Naive thymus-derived CD8-positive, alpha-beta T cell (primary cell): Measurements from ENCODE around the gene TEP1. TPM values are rescaled to one million over a fixed set of nuclear protein-coding genes. Genes with fewer than 3 reads are reported as not detected.
"Not testable (repeated sequence)": the region's sequence is repeated elsewhere in the genome, so short reads cannot be mapped to it uniquely, and the experiment has no call there.

Experiments
- ATAC-seq, 2 donors: fragments of 150-1000 bp; cut with Tn5 transposase in 1 of 2; sonication (Bioruptor Pico), chemical (Tn5 transposase) in 1 of 2; 1 replicate in 1 of 2; 2 replicates in 1 of 2; pipeline ENCODE4 v1.10.0; 2021; ENCODE audit warnings: mild to moderate bottlenecking in 2 of 2, moderate library complexity in 2 of 2
- POLR2A ChIA-PET: fragments of 350-600 bp; sonication (Branson Sonifier 250); formaldehyde crosslinking; loops from one replicate; lab custom pipeline; 2021; ENCODE audit warnings: antibody characterized with exemption; lab: Charles Lee
- DNase-seq, 10 donors: peaks; one replicate each; pipeline versions ENCODE4 v3.0.0 to v3.0.0-alpha.2; 2020 to 2022
- H3K27ac Mint-ChIP-seq, 10 donors: one replicate each; pipeline ENCODE4 v1.8.0; 2020 to 2022; ENCODE audit warnings: mild to moderate bottlenecking in 10 of 10, mixed read lengths in 10 of 10, moderate library complexity in 4 of 10, inconsistent platforms in 1 of 10
- H3K27me3 Mint-ChIP-seq, 5 donors: one replicate each; pipeline ENCODE4 v1.8.0; 2021 to 2022; ENCODE audit warnings: mixed read lengths in 5 of 5
- H3K36me3 Mint-ChIP-seq, 3 donors: one replicate each; pipeline ENCODE4 v1.8.0; 2020 to 2022; ENCODE audit warnings: mixed read lengths in 3 of 3, mild to moderate bottlenecking in 2 of 3, inconsistent platforms in 1 of 3
- H3K4me1 Mint-ChIP-seq, 4 donors: one replicate each; pipeline ENCODE4 v1.8.0; 2021 to 2022; ENCODE audit warnings: mixed read lengths in 4 of 4
- H3K4me3 Mint-ChIP-seq, 10 donors: one replicate each; pipeline ENCODE4 v1.8.0; 2020 to 2022; ENCODE audit warnings: mild to moderate bottlenecking in 10 of 10, mixed read lengths in 10 of 10, moderate library complexity in 6 of 10, inconsistent platforms in 1 of 10
- H3K9me3 Mint-ChIP-seq, 9 donors: one replicate each; pipeline ENCODE4 v1.8.0; 2020 to 2022; ENCODE audit warnings: mixed read lengths in 9 of 9, mild to moderate bottlenecking in 3 of 9, inconsistent platforms in 1 of 9, moderate library complexity in 1 of 9
- polyA plus RNA-seq, 3 donors: library from polyadenylated mRNA; unstranded; fragments of 300-500 nt; fragmentation: Illumina TruSeq; gene quantifications; one replicate each; pipeline ENCODE4 v1.2.3, GENCODE V29; 2021
- total RNA-seq, 8 experiments: library from RNA in 2 of 8; stranded (reverse) in 2 of 8; gene quantifications; one replicate each; pipeline ENCODE4 v1.2.3 and lab custom pipeline; 2021 to 2026

TEP1 gene
- total and polyA plus RNA-seq, 5 experiments from 2014 or later = 3.0 to 70.4 (median 4.9) TPM

DNA sequence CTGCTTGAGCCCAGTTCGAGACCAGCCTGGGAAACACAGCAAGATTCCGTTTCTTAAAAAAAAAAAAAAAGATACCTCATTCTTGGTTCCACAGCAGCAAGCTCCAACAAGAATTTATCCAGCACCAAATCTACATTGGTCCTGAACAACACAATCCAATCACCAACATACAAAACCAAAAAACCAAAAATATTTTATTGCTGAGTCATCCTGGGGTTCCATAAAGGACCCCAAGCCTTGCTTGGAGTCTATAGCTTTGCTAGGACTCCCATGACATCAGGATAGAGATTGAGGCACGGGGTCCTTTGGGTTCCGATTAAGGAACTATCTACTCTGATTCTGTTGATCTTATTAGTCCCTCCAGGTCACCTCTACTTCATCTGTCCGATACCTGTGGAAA, 33.6 kb upstream of the TEP1 start:
- Mint-ChIP-seq H3K4me3 (no peak overlapping the region), H3K9me3 (no peaks in the 10 kb centered on the region), H3K27ac (peak overlapping the region in 2 of 10 donors; percentile 15 to 56), H3K27me3 (no peaks in the 10 kb centered on the region), H3K4me1 (peaks cover 5 to 13% (median 10%) of the 10 kb centered on the region in 4 donors), H3K36me3 (peaks cover 4 to 30% (median 9%) of the 10 kb centered on the region in 3 donors)
- ATAC-seq = no peak
- DNase-seq = no peak
- POLR2A ChIA-PET = interaction anchor here (0.8 to 1.1 kb wide), 2 partner anchors 29 to 41 kb away, joined by 3 read pairs; no protein-coding TSS in a partner anchor

DNA sequence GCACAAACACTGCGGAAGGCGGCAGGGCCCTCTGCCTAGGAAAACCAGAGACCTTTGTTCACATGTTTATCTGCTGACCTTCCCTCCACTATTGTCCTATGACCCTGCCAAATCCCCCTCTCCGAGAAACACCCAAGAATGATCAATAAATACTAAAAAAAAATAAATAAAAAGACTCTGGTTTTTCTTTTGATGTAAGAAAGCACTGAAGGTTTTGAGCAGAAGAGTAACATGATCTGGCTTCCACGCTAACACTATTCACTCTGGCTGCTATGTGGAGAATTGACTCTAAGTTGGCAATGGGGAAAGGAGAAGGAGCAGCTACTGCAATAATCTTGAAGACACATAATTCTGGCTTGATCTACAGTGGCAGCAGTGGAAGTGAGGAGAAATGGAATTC, 30.3 kb upstream of the TEP1 start:
- H3K4me3 Mint-ChIP-seq, H3K27ac Mint-ChIP-seq, H3K27me3 Mint-ChIP-seq, POLR2A ChIA-PET, H3K9me3 Mint-ChIP-seq, DNase-seq, ATAC-seq: not testable (repeated sequence)
- Mint-ChIP-seq H3K4me1 (peaks cover 22 to 33% (median 31%) of the 10 kb centered on the region in 4 donors), H3K36me3 (peaks cover 0 to 14% (median 4%) of the 10 kb centered on the region in 3 donors)

DNA sequence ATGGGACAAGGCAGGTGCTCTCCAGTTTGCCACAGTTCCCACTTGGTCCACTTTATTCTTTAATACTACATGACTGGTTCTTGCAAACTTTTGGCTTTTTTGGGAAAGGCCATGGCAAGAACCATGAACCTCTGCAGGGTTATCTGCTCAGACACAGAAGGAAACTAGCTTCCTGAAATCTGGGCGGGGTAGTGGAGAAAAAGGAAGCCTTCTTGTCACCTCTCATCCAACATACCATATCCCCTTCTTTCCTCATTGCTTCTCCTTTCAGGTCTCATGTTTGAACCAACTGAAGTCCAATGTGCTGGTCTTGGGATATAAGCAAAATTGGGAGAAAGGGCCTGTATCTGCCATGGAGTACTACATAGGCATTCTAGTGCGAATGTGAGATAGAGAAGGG, 28.2 kb upstream of the TEP1 start:
- no peak for DNase-seq
- Mint-ChIP-seq H3K4me1 (peaks cover 22 to 44% (median 31%) of the 10 kb centered on the region in 4 donors), H3K36me3 (peaks cover 0 to under 1% (median 0%) of the 10 kb centered on the region in 3 donors), H3K27ac (peak overlapping the region; percentile 88 to 98 (median 94)), H3K27me3 (no peaks in the 10 kb centered on the region), H3K4me3 (peak overlapping the region in 8 of 10 donors; percentile 7 to 87 (median 76)), H3K9me3 (no peaks in the 10 kb centered on the region)
- no peak for ATAC-seq
- POLR2A ChIA-PET = interaction anchor here (1.7 to 3.1 kb wide), 6 partner anchors 12 to 28 kb away, joined by 4 to 24 read pairs (median 16); partner anchors contain the start of genes APEX1, OSGEP, PIP4P1 and PNP

DNA sequence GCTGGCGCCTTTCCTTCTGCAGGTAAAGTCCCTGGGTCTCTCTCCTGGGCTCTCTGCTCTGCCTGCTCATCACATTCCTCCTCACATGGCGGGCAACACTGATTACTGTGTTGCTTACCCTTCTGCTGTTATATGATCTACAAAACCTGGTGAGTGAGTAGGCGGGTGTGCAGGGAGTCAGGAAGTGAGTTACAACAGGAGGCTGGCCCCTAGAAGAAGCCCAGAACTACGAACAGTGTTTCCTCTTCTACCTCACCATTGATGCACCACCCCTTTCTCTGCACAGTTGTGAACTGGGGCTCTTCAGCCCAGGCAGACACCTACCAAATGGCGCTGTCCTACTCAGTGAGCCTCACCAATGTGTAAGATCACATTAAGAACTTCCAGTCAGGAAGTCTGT, 27.6 kb upstream of the TEP1 start:
- no peaks in the 10 kb centered on the region for H3K27me3 Mint-ChIP-seq
- H3K4me3 Mint-ChIP-seq = peak overlapping the region; percentile 70 to 87 (median 82)
- H3K27ac Mint-ChIP-seq = peak overlapping the region; percentile 88 to 98 (median 94)
- POLR2A ChIA-PET = interaction anchor here (1.1 to 3.1 kb wide), 6 partner anchors 12 to 28 kb away, joined by 3 to 24 read pairs (median 16); partner anchors contain the start of genes APEX1, OSGEP, PIP4P1 and PNP
- H3K4me1 Mint-ChIP-seq = peaks cover 22 to 44% (median 31%) of the 10 kb centered on the region in 4 donors
- no peaks in the 10 kb centered on the region for H3K36me3 Mint-ChIP-seq
- peak; percentile 96 to 98 for ATAC-seq
- no peaks in the 10 kb centered on the region for H3K9me3 Mint-ChIP-seq
- DNase-seq = peak in 9 of 10 donors; percentile 12 to 79 (median 47)

DNA sequence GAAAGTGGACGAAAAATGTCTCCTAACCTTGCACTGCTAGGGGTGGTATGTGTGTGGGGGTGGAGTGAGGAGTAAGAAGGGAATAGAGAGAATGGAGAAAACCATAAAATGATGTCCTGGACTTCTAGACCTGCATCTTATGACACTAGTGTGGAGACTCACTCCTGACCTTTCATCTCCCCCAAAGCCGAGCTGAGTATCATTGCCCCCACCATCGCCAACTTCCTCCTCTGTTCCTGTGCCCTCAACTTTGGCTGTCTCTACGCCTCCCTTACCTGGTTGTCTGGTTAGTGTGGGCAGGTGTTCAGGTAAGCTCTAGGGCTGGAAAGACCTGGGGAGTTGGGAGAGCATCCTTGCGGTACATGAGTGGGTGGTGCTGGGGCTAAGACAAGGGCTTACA, 27.2 kb upstream of the TEP1 start:
- Mint-ChIP-seq H3K4me3 (peak overlapping the region; percentile 70 to 87 (median 82)), H3K9me3 (no peaks in the 10 kb centered on the region), H3K36me3 (no peaks in the 10 kb centered on the region), H3K27me3 (no peaks in the 10 kb centered on the region), H3K4me1 (peaks cover 22 to 44% (median 31%) of the 10 kb centered on the region in 4 donors), H3K27ac (peak overlapping the region; percentile 88 to 98 (median 94))
- no peak for DNase-seq
- POLR2A ChIA-PET = interaction anchor here (0.7 to 3.1 kb wide), 6 partner anchors 11 to 29 kb away, joined by 3 to 24 read pairs (median 16); partner anchors contain the start of genes APEX1, OSGEP, PIP4P1 and PNP
- ATAC-seq = no peak

DNA sequence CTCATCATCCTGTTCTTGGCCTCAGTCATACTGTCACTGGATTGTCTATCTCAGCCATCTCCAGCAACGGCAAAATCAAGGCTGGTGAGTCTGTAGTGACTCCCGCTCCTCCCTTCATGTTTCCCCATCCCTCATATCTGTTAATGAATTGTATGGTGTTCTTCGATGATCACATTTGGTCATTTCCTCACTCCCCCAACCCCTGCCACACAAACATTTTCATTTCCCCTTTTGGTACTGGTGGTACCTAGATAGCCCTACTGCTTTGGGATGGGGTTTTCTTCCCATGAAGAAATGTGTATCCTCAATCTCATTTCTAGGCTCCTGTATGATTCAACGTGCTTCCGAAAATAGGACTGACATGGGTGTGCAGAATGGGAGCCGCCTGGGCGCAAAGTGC, 25.4 kb upstream of the TEP1 start:
- POLR2A ChIA-PET = no interaction called here
- H3K27me3 Mint-ChIP-seq = no peaks in the 10 kb centered on the region
- no peaks in the 10 kb centered on the region for H3K36me3 Mint-ChIP-seq
- no peaks in the 10 kb centered on the region for H3K9me3 Mint-ChIP-seq
- H3K4me3 Mint-ChIP-seq = no peak overlapping the region
- peak overlapping the region in 4 of 10 donors; percentile 5 to 73 (median 60) for H3K27ac Mint-ChIP-seq
- ATAC-seq (no peak), DNase-seq (no peak)
- peaks cover 22 to 44% (median 31%) of the 10 kb centered on the region in 4 donors for H3K4me1 Mint-ChIP-seq

DNA sequence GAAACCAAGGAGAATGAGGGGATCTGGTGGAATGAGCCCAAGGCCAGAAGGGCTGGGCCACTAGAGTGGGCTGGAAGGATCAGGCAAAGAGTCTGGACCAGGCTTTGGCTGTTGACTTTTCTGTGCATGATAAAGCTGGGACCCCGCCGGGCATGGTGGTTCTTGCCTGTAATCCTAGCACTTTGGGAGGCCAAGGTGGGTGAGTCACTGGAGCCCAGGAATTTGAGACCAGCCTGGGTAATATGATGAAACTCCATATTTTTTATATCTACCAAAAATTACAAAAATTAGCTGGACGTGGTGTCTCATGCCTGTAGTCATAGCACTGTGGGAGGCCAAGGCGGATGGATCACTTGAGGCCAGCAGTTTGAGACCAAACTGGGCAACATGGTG, 23.1 kb upstream of the TEP1 start:
- Mint-ChIP-seq H3K36me3 (no peaks in the 10 kb centered on the region), H3K9me3 (no peaks in the 10 kb centered on the region), H3K4me1 (peaks cover 15 to 36% (median 21%) of the 10 kb centered on the region in 4 donors), H3K27ac (peak overlapping the region in 2 of 10 donors; percentile 11 to 68), H3K27me3 (no peaks in the 10 kb centered on the region), H3K4me3 (no peak overlapping the region)
- POLR2A ChIA-PET = no interaction called here
- DNase-seq (no peak), ATAC-seq (no peak)

DNA sequence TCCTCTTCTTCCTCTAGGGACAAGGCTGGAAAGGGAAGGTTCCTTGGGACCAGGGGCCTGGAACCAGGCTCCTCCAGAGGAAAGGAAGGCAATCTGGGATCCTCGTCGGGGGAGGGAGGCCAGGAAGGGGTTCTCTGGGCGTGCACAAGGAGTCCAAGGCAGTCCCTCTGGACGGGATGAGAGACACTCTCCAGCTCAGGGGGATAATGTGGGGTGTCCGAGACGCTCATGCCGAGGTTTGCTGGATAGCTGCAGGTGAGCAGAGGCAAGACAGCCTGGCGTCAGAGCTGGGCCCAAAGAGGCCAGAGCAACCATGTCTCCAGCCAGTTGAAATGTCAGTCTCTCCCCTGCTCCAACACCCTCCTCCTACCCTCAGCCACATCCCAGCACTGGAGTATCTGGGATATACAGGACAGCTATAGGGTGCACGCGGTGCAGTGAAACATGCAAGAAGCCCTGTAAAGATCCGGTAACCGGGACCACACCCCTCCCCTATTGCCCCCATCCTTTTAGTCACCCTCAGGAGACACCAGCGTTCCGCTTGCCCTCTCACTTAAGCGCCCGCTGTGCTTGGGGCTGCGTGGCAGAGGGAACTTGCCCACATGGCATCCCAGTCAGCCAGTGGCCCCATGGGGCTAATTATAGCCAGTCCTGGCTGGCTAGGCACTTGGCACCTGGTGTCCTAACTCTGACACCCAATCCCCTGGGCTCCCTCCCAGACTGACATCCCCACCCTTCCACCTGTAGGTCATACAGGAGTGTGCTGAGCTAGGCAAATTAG, 22.5 kb upstream of the TEP1 start, which contains the start of gene KLHL33:
TSS of gene KLHL33 (minus strand) at position 585 of the 781 bp plus-strand sequence. CDS start at position 230, 355 bp downstream.
- no peak within 1 kb of the TSS for H3K4me3 Mint-ChIP-seq
- DNase-seq (no peak), ATAC-seq (no peak)
- POLR2A ChIA-PET = no interaction called here
- H3K9me3 Mint-ChIP-seq = no peaks in the 10 kb centered on the region
- no peaks in the 10 kb centered on the region for H3K36me3 Mint-ChIP-seq
- H3K4me1 Mint-ChIP-seq = peaks cover 11 to 30% (median 16%) of the 10 kb centered on the region in 4 donors
- peak within 1 kb of the TSS in 3 of 10 donors; percentile 11 to 68 (median 56) for H3K27ac Mint-ChIP-seq
- no peaks in the 10 kb centered on the region for H3K27me3 Mint-ChIP-seq

DNA sequence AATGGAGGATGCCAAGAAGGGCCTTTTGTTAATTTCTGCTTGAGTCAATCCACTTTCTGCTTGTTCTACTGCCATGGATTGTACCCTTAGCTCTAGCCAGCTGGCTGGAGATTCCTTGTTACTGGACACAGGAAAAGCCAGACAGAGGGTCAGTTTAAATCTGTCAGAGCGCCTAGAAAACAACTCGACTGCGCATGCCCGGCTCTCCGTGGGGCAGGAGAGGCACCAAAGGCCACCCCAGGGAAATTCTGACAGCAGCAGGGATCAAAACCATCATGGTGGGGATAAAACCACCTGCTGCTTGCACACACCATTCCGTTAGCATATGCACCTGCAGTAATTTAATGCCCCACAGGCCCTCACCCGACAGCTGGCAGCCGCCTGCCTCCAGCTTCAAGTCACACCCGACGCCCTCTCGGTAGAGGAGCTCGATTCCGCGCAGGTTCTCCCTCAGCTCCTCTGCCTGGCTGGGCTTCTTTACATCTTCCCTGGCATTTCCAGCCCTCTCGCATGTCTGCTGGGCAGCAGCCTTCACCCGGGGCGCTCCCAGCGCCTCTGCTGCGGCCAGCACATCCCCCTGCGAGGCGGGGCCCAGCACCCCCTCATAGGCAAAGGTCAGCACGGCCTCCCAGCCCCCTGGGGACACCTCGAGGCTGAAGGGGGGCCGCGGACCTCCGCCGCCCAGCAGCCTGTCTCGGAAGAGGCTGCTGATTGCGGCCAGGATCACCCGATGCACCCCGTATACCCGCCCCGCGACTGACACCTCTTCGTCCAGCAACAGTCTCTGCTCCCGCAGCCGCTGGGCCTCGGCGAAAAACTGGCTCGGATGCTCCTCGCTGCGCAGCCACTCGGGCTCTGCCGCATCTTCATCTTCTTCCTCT, 21.6 kb upstream of the TEP1 start:
- peaks cover 3 to 24% (median 14%) of the 10 kb centered on the region in 4 donors for H3K4me1 Mint-ChIP-seq
- DNase-seq (no peak), ATAC-seq (no peak)
- no peaks in the 10 kb centered on the region for H3K9me3 Mint-ChIP-seq
- no peak overlapping the region for H3K27ac Mint-ChIP-seq
- POLR2A ChIA-PET = no interaction called here
- H3K36me3 Mint-ChIP-seq = no peaks in the 10 kb centered on the region
- H3K4me3 Mint-ChIP-seq = no peak overlapping the region
- H3K27me3 Mint-ChIP-seq = no peaks in the 10 kb centered on the region

DNA sequence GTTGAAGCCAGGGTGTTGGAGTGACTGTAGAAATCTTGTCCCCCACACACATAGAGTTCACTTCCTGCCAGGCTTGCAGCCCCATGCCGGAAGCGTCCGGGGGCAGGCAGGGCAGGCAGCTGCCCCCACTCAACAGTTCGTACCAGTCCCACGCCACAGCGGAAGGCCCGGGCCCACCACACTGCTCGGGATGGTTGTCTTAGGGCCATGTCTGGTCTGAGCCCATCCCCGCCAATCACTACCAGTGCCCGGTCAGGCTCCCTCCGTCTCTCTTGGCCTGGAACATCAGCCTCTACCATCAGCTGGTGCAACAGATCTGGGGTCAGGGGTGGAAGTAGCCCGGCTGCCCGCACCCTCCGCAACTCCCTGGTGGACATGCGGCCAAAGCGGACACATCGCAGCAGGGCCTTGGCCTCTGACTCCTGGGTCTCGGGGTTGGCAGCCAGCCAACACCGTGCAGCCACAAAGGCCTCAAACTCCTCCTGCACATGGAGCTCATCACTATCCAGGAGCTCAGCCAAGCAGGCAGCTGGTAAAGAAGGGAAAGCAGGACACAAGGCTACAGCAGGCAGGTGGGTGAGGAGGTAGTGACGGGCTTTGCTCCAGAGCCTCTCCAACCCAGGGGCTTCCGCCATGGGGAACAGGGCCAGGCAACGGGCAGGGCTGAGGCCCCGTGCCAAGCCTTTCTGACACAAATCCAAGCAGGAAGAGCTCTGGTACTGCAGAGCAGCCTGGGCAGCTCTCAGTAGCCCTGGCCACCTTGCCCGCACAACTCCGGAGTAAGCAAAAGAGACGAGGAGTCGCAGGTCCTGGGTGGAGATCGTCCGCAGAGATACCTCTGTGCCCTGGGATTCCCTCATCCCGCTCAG, 16.7 kb upstream of the TEP1 start:
- H3K4me1 Mint-ChIP-seq = peaks cover 22 to 46% (median 43%) of the 10 kb centered on the region in 4 donors
- DNase-seq = peak in 6 of 10 donors; percentile 18 to 65 (median 38)
- POLR2A ChIA-PET = interaction anchor here (1.0 to 3.7 kb wide), 7 partner anchors 9 to 86 kb away, joined by 3 to 23 read pairs (median 9); partner anchors contain the start of genes APEX1, OSGEP, PARP2 and PIP4P1
- peak; percentile 78 to 85 for ATAC-seq
- H3K27me3 Mint-ChIP-seq = no peaks in the 10 kb centered on the region
- H3K36me3 Mint-ChIP-seq = no peaks in the 10 kb centered on the region
- no peaks in the 10 kb centered on the region for H3K9me3 Mint-ChIP-seq
- peak overlapping the region; percentile 57 to 95 (median 91) for H3K27ac Mint-ChIP-seq
- H3K4me3 Mint-ChIP-seq = peak overlapping the region; percentile 52 to 80 (median 68)

DNA sequence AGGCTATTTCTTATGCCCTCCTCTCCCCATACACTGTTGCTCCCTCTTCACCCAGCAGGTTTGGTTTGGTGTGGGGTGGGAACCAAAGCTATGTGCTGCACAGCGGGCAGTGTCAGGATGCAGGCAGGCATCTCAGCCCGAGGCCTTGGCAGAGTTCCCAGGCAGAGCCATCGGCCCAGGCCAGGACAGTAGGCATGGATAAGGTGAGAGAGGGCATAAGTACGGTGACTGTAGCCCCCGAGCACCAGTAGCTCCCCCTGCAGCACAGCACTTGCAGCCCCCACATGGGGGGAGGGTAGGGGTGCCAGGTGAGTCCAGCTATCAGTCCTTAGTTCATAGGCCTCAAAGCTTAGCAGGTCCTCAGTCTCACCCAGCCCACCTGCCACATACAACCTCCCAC, 15.5 kb upstream of the TEP1 start:
- ATAC-seq (peak in 1 of 2 donors; percentile 14), DNase-seq (peak in 1 of 10 donors; percentile 58)
- H3K36me3 Mint-ChIP-seq = no peaks in the 10 kb centered on the region
- peak overlapping the region in 9 of 10 donors; percentile 53 to 82 (median 76) for H3K4me3 Mint-ChIP-seq
- H3K4me1 Mint-ChIP-seq = peaks cover 22 to 49% (median 44%) of the 10 kb centered on the region in 4 donors
- no peaks in the 10 kb centered on the region for H3K9me3 Mint-ChIP-seq
- POLR2A ChIA-PET = interaction anchor here (1.0 to 3.7 kb wide), 6 partner anchors 12 to 86 kb away, joined by 3 to 23 read pairs (median 10); partner anchors contain the start of genes APEX1, OSGEP, PARP2 and PIP4P1
- H3K27ac Mint-ChIP-seq = peak overlapping the region; percentile 77 to 95 (median 93)
- H3K27me3 Mint-ChIP-seq = no peaks in the 10 kb centered on the region
